Mesenchymal stem cell (in vitro differentiated cells and primary cell): ENCODE data around the gene LRRC26.

ENCODE experiments used
- DNase-seq: peaks from one replicate; pipeline ENCODE4 v3.0.0-alpha.2; 2013
- H2AFZ ChIP-seq: one replicate; pipeline ENCODE4 v1.6.1; 2013; ENCODE audit warnings: low read depth, mild to moderate bottlenecking, control low read depth, inconsistent platforms, low read length, moderate library complexity
- H2AK5ac ChIP-seq: 2 replicates; pipeline ENCODE4 v1.6.1; 2013; ENCODE audit warnings: low read length, moderate library complexity, mild to moderate bottlenecking, inconsistent platforms; ENCODE audit not compliant: severe bottlenecking
- H2BK120ac ChIP-seq: one replicate; pipeline ENCODE4 v1.6.1; 2013; ENCODE audit warnings: low read depth, mild to moderate bottlenecking, inconsistent platforms, low read length, moderate library complexity
- H2BK12ac ChIP-seq, 2 experiments: one replicate each; pipeline ENCODE4 v1.6.1; 2013; ENCODE audit warnings: inconsistent platforms in 2 of 2, low read length in 2 of 2, mild to moderate bottlenecking in 2 of 2, moderate library complexity in 2 of 2, control low read depth in 1 of 2
- H2BK15ac ChIP-seq: one replicate; pipeline ENCODE4 v1.6.1; 2013; ENCODE audit warnings: mild to moderate bottlenecking, low read depth, inconsistent platforms; ENCODE audit not compliant: poor library complexity, severe bottlenecking
- H2BK5ac ChIP-seq: 2 replicates; pipeline ENCODE4 v1.6.1; 2013; ENCODE audit warnings: low read depth, mild to moderate bottlenecking, low read length, control low read depth, inconsistent platforms; ENCODE audit not compliant: poor library complexity, severe bottlenecking
- H3K14ac ChIP-seq, 2 experiments: one replicate each; pipeline ENCODE4 v1.6.1; 2013; ENCODE audit warnings: inconsistent platforms in 2 of 2, low read length in 2 of 2, control low read depth in 1 of 2, mild to moderate bottlenecking in 1 of 2, moderate library complexity in 1 of 2
- H3K18ac ChIP-seq, 2 experiments: one replicate each; pipeline ENCODE4 v1.6.1; 2013; ENCODE audit warnings: inconsistent platforms in 2 of 2, low read length in 2 of 2, control low read depth in 1 of 2, low read depth in 1 of 2, mild to moderate bottlenecking in 1 of 2
- H3K23ac ChIP-seq, 2 experiments: one replicate each; pipeline ENCODE4 v1.6.1; 2013; ENCODE audit warnings: inconsistent platforms in 2 of 2, low read length in 2 of 2, mild to moderate bottlenecking in 2 of 2, moderate library complexity in 2 of 2, control low read depth in 1 of 2
- H3K27ac ChIP-seq: 2 replicates; pipeline ENCODE4 v1.5.1; 2013; ENCODE audit warnings: mild to moderate bottlenecking, moderate library complexity, low read length, control low read depth, inconsistent platforms; ENCODE audit not compliant: poor library complexity, severe bottlenecking
- H3K27me3 ChIP-seq, 2 experiments: 2 replicates each; pipeline versions ENCODE4 v1.6.1 to v1.7.0; 2013; ENCODE audit warnings: low read length in 2 of 2, mild to moderate bottlenecking in 2 of 2, moderate library complexity in 2 of 2, control low read depth in 1 of 2, inconsistent platforms in 1 of 2; ENCODE audit not compliant: control insufficient read depth in 1 of 2, insufficient read depth in 1 of 2
- H3K36me3 ChIP-seq, 2 experiments: 2 replicates each; pipeline versions ENCODE4 v1.6.1 to v1.7.0; 2013; ENCODE audit warnings: low read length in 2 of 2, control low read depth in 1 of 2, inconsistent platforms in 1 of 2, low read depth in 1 of 2, mild to moderate bottlenecking in 1 of 2; ENCODE audit not compliant: insufficient read depth in 2 of 2, control insufficient read depth in 1 of 2
- H3K4ac ChIP-seq, 2 experiments: one replicate each; pipeline ENCODE4 v1.6.1; 2013; ENCODE audit warnings: inconsistent platforms in 2 of 2, low read length in 2 of 2, mild to moderate bottlenecking in 2 of 2, moderate library complexity in 2 of 2, control low read depth in 1 of 2, low read depth in 1 of 2
- H3K4me1 ChIP-seq: 2 replicates; pipeline ENCODE4 v1.6.1; 2013; ENCODE audit warnings: low read depth, low read length, control low read depth; ENCODE audit not compliant: control insufficient read depth, insufficient read depth
- H3K4me2 ChIP-seq: 2 replicates; pipeline ENCODE4 v1.6.1; 2013; ENCODE audit warnings: low read length, mild to moderate bottlenecking, inconsistent platforms; ENCODE audit not compliant: poor library complexity, severe bottlenecking
- H3K4me3 ChIP-seq, 2 experiments: 2 replicates each; pipeline versions ENCODE4 v1.5.1 to v1.7.0; 2013; ENCODE audit warnings: low read length in 2 of 2, mild to moderate bottlenecking in 2 of 2, control low read depth in 1 of 2, low read depth in 1 of 2; ENCODE audit not compliant: insufficient read depth in 1 of 2
- H3K79me1 ChIP-seq: replicated peaks from 2 replicates; pipeline ENCODE4 v1.6.1; 2013; ENCODE audit warnings: mild to moderate bottlenecking, control low read depth, low read length, inconsistent platforms; ENCODE audit not compliant: poor library complexity, severe bottlenecking
- H3K9ac ChIP-seq: 2 replicates; pipeline ENCODE4 v1.7.0; 2013; ENCODE audit warnings: mild to moderate bottlenecking, low read length, moderate library complexity
- H3K9me3 ChIP-seq: 2 replicates; pipeline ENCODE4 v1.7.0; 2013; ENCODE audit warnings: mild to moderate bottlenecking, low read length; ENCODE audit not compliant: control insufficient read depth
- H4K8ac ChIP-seq: one replicate; pipeline ENCODE4 v1.6.1; 2013; ENCODE audit warnings: inconsistent platforms, mild to moderate bottlenecking, low read length, moderate library complexity
- H4K91ac ChIP-seq: one replicate; pipeline ENCODE4 v1.6.1; 2013; ENCODE audit warnings: mild to moderate bottlenecking, low read length, inconsistent platforms
- WGBS: methylation state at CpG from one replicate; pipeline ENCODE4 v1.1.7; 2013; ENCODE audit warnings: mixed read lengths; 5-methylcytosine and 5-hydroxymethylcytosine counted together

Gene LRRC26

DNA sequence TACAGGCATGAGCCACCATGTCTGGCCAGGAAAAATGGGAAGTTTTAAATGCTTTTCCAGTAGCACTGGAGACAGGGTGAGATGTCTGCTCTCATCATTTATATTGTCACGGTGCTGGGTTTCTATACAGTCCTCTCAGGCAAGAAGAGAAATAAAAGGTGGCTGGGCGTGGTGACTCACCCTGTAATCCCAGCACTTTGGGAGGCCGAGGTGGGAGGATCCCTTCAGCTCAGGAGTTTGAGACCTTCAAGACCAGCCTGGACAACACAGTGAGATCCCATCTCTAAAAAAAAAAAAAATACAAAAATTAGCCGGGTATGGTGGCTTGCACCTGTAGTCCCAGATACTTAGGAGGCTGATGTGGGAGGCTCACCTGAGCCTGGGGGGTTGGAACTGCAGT is 35.7 kb downstream of the LRRC26 start:
- no peak overlapping the region for H4K91ac ChIP-seq
- no peak overlapping the region for H3K4me2 ChIP-seq
- no peak overlapping the region for H2BK5ac ChIP-seq
- WGBS, result 80% methylated on average over 3 of the region's 4 CpGs
- no peak overlapping the region for H2BK120ac ChIP-seq
- H2AK5ac ChIP-seq, result no peak overlapping the region
- H3K27me3 ChIP-seq, result peaks cover 28 to 33% of the 10 kb centered on the region in 2 experiments
- H3K79me1 ChIP-seq, result peaks cover 4% of the 10 kb centered on the region
- no peak overlapping the region for H3K27ac ChIP-seq
- no peak overlapping the region for H2AFZ ChIP-seq
- H4K8ac ChIP-seq, result no peak overlapping the region
- peaks cover 8% of the 10 kb centered on the region for H3K4me1 ChIP-seq
- H3K9me3 ChIP-seq, result no peaks in the 10 kb centered on the region
- no peak overlapping the region for H3K14ac ChIP-seq
- no peak overlapping the region for H3K4ac ChIP-seq
- DNase-seq, result no peak
- H3K23ac ChIP-seq, result no peak overlapping the region
- peaks cover 0 to 3% of the 10 kb centered on the region in 2 experiments for H3K36me3 ChIP-seq
- H2BK12ac ChIP-seq, result no peak overlapping the region
- no peak overlapping the region for H3K4me3 ChIP-seq
- H3K9ac ChIP-seq, result no peak overlapping the region
- no peak overlapping the region for H2BK15ac ChIP-seq
- H3K18ac ChIP-seq, result no peak overlapping the region

- Histone ChIP-seq H3K4me3 (peak overlapping the region; percentile 78 to 92), H3K18ac (peak overlapping the region; percentile 71 to 91), H3K9me3 (no peaks in the 10 kb centered on the region), H3K9ac (peak overlapping the region; percentile 91), H3K79me1 (peaks cover 12% of the 10 kb centered on the region), H2BK15ac (peak overlapping the region; percentile 44), H3K14ac (peak overlapping the region in 1 of 2 experiments; percentile 72), H2BK12ac (peak overlapping the region in 1 of 2 experiments; percentile 42), H3K27me3 (no peaks in the 10 kb centered on the region), H2BK120ac (peak overlapping the region; percentile 64), H3K4me2 (peak overlapping the region; percentile 71), H4K91ac (peak overlapping the region; percentile 55), H3K4ac (peak overlapping the region; percentile 80 to 89), H2AFZ (peak overlapping the region; percentile 86), H2BK5ac (no peak overlapping the region), H3K4me1 (peaks cover 22% of the 10 kb centered on the region), H3K36me3 (peaks cover 0 to 8% of the 10 kb centered on the region in 2 experiments), H3K27ac (no peak overlapping the region), H4K8ac (peak overlapping the region; percentile 92), H3K23ac (peak overlapping the region in 1 of 2 experiments; percentile 70), H2AK5ac (no peak overlapping the region)
- WGBS, result 8% methylated on average over 58 of the region's 58 CpGs
- peak; percentile 18 for DNase-seq
These were observed 39.6 kb downstream of the LRRC26 start for GRCh38 chr9:137130176-137130755.

DNA sequence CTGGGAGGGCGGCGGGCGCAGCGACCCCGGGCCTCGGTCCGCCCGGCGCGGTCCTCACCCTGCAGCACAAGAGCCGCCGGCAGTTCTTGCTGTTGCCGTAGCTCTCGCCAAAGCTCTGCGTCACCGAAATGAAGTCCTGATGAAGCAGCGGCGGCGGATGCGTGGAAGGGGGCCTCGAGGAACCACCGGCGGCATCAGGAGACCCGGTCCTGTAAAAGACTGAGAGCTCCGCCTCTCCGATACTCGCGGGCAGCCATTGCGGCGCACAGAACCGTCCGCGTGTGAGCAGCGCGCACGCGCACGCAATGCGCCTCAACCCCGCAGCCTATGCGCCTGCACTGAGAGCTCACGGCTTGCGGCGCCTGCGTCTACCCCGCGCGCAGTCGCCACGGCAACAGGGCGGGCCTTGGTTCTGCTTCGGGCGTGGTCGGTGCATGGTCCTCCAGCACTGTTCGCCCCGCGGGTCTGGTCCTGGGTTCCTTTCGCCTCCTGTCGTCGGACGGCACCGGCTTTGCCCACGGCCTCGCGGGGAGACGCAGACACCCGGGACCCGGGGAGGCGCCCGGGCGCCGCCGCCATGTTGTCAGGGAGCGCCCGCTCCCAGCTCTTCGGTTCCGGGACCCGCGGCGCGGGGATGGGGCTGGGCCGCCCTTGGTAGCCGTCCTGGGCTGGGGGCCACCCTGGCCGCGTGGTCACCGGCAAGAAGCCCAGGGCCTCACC is 40.2 kb downstream of the LRRC26 start:
- Histone ChIP-seq H3K23ac (peak overlapping the region in 1 of 2 experiments; percentile 70), H3K27ac (peak overlapping the region; percentile 47), H3K27me3 (no peaks in the 10 kb centered on the region), H3K4me1 (peaks cover 22% of the 10 kb centered on the region), H2BK15ac (peak overlapping the region; percentile 44), H2BK12ac (no peak overlapping the region), H2BK5ac (no peak overlapping the region), H3K4me3 (peak overlapping the region; percentile 78 to 92), H2AFZ (peak overlapping the region; percentile 86), H3K14ac (peak overlapping the region in 1 of 2 experiments; percentile 72), H4K91ac (peak overlapping the region; percentile 84), H2BK120ac (peak overlapping the region; percentile 64), H3K4ac (peak overlapping the region; percentile 80 to 89), H3K4me2 (peak overlapping the region; percentile 75), H3K36me3 (peaks cover 0 to 8% of the 10 kb centered on the region in 2 experiments), H3K9ac (peak overlapping the region; percentile 91), H4K8ac (peak overlapping the region; percentile 94), H3K79me1 (peaks cover 12% of the 10 kb centered on the region), H3K18ac (peak overlapping the region; percentile 85 to 91), H3K9me3 (no peaks in the 10 kb centered on the region), H2AK5ac (no peak overlapping the region)
- peak; percentile 94 for DNase-seq
- WGBS, result under 1% methylated on average over 76 of the region's 86 CpGs

- H3K9me3 ChIP-seq, result no peaks in the 10 kb centered on the region
- H3K23ac ChIP-seq, result no peak overlapping the region
- no peak overlapping the region for H2AK5ac ChIP-seq
- H4K8ac ChIP-seq, result peak overlapping the region; percentile 94
- no peak overlapping the region for H2BK120ac ChIP-seq
- H3K4me1 ChIP-seq, result peaks cover 22% of the 10 kb centered on the region
- peaks cover 14% of the 10 kb centered on the region for H3K79me1 ChIP-seq
- H3K18ac ChIP-seq, result peak overlapping the region; percentile 65 to 85
- 27% methylated on average over 36 of the region's 37 CpGs for WGBS
- H3K36me3 ChIP-seq, result peaks cover 0 to 8% of the 10 kb centered on the region in 2 experiments
- H2AFZ ChIP-seq, result peak overlapping the region; percentile 32
- H2BK12ac ChIP-seq, result no peak overlapping the region
- H3K14ac ChIP-seq, result peak overlapping the region in 1 of 2 experiments; percentile 2
- peak overlapping the region; percentile 75 for H3K4me2 ChIP-seq
- peak overlapping the region; percentile 78 to 92 for H3K4me3 ChIP-seq
- no peak overlapping the region for H2BK5ac ChIP-seq
- H3K9ac ChIP-seq, result peak overlapping the region; percentile 91
- H2BK15ac ChIP-seq, result no peak overlapping the region
- no peak overlapping the region for H3K27ac ChIP-seq
- DNase-seq, result peak; percentile 57
- no peaks in the 10 kb centered on the region for H3K27me3 ChIP-seq
- H4K91ac ChIP-seq, result peak overlapping the region; percentile 84
- H3K4ac ChIP-seq, result peak overlapping the region; percentile 62 to 69
These were observed 40.9 kb downstream of the LRRC26 start for GRCh38 chr9:137128862-137129455.
